Stimulated activated CD4-positive, alpha-beta T cell treated with anti-CD3 and anti-CD28 coated beads, Interleukin-1b, Interleukin-23, amount 100 ng/mL, for 24 hours (primary cell): ENCODE results near the gene UMAD1.
"Not testable (repeated sequence)": the region's sequence is repeated elsewhere in the genome, so short reads cannot be mapped to it uniquely, and the experiment has no call there.

Experiments used
- DNase-seq, 4 experiments: peaks; one replicate each; pipeline ENCODE4 v3.0.0-alpha.2; 2020; ENCODE audit warnings: low read depth in 4 of 4, low spot score in 1 of 4

The UMAD1 gene

DNA sequence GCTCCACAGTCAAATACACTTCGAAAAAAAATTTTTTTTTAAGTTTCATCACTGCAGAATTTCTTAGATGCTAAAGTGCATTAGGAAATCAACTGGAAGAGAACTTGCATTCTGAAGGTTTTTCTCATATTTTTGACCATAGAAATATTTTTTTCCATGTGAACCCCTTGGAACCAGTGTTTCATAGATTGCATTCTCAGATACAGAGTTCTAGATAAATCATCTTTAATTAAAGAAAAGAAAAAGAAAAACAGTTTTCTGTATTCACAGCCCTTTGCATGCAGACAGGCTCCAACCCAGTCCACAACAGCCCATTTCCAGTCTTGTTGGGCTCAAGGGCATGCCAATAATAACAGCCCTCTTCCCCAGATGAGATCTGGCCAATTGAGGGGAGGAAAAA, 153.4 kb downstream of the UMAD1 start:
- DNase-seq: no peak

DNA sequence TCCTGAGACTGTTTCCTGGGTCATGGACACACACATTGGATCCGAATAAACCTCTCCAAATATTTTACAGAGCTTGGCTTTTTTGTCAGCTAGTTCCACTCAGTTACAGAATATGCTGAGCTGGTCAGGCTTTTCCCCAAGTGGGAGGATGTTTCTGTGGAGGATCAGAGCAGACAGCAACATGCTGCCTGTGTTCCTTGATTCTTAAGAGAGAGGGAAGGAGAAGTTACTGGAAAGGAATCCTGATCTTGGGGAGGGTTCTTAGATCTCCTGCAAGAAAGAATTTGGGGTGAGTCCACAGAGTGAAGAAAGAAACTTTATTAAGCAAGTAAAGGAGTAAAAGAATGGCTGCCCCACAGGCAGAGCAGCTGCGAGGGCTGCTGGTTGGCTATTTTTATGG, 154.7 kb downstream of the UMAD1 start:
- DNase-seq: no peak

DNA sequence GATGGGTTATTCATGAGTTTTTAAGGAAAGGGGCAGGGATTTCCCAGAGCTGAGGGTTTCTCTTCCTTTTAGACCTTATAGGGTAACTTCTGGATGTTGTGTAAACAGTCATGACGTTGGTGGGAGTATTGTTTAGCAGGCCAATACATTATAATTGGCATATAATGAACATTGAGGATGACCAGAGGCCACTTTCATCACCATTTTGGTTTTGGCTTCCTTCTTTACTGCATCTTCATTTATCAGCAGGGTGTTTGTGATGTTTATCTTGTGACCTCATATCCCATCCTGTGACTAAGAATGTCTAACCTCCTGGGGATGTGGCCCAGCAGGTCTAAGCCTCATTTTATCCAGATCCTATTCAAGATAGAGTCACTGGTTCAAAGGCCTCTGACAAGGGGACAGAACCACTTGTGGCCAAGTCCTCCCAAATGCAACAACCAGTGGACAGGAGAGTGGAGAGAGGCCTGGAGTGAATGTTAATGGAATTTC, 155.1 kb downstream of the UMAD1 start:
- no peak for DNase-seq

DNA sequence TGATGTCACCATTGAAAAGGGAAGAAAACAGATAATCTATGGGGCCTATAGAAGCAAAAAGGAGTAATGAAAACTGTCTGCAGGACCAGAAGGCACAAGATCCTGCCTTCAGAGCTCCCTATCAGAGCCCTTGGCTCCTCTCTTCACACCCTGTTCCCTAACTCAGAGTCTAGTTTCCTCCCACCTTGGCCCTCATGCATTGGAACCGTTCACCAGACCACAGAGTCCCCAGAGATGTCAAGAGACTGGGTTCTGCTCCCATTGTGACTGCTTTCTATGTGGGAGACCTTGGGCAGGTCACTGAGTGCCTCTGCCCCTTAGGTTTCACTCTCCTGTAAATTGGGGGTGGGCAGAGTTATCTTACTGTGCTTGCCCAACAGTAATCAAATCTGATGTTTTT, 158.0 kb downstream of the UMAD1 start:
- no peak for DNase-seq

DNA sequence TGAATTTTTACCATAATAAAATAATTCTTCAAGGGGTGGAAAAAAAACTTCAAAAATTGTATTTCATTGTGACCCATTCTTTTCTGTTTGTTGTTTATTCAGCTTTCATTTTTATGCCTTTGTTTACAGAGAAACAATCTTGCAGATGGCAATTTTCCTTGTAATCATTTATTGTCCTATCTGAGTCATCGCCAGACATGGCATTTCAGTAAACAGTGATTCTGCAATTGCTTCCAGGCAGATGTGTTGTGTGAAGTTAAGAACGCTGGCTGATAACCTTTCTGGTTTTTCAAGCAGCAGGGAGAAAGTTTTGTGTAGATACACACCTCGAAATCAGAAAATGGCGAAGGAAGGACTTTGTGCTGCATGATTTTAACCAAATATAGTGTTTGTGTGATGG, 158.6 kb downstream of the UMAD1 start:
- no peak for DNase-seq

DNA sequence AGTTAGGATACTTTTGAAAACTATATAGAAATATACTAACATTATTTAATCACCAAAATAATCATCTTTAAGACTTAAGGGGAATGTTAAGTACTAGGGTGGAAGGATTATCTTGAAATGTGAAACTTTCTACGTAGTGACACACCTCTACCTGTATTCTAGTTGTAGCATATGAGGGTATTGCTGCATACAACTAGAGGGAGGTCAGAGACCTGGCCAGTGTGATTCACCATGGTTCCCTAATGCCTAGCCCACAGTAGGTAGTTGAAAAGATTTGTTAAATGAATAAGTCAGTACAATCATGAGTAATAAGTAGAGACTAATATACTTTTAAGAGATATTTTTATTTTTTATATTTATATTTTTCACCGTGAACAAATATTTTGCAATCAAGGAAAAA, 162.0 kb downstream of the UMAD1 start:
- DNase-seq: no peak

DNA sequence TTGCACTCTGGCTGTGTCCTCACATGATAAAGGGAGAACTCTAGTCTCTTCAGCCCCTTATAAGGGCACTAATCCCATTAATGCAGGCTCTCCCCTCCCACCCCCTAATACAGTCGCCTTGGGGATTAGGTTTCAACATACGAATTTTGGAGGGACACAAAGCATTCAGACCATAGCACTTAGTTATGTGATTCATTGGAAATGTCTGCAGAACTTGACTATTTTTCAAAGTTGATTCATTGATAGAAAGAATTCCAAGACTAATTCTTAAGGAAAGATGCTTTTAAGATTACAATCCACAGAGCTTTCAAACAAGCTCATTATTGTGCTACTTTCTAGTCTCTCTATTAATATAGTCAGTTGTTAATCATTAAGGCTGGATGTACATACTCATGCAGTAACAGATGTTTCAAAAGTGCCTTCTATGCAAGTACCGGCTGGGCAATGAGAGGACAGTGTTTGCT, 163.2 kb downstream of the UMAD1 start:
- no peak for DNase-seq

DNA sequence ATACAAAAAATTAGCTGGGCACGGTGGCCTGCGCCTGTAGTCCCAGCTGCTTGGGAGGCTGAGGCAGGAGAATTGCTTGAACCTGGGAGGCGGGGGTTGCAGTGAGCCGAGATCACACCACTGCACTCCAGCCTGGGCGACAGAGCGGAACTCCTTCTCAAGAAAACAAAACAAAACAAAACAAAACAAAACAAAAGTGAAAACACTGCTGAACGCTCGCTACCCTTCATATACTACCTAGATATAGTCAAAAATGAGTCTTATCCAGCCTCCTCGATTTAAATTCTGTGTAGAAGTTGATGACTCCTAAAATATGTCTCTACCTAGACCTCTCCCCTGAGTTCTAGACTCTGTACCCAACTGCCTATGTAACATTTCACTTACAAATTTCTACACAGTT, 164.3 kb downstream of the UMAD1 start:
- not testable (repeated sequence) for DNase-seq

DNA sequence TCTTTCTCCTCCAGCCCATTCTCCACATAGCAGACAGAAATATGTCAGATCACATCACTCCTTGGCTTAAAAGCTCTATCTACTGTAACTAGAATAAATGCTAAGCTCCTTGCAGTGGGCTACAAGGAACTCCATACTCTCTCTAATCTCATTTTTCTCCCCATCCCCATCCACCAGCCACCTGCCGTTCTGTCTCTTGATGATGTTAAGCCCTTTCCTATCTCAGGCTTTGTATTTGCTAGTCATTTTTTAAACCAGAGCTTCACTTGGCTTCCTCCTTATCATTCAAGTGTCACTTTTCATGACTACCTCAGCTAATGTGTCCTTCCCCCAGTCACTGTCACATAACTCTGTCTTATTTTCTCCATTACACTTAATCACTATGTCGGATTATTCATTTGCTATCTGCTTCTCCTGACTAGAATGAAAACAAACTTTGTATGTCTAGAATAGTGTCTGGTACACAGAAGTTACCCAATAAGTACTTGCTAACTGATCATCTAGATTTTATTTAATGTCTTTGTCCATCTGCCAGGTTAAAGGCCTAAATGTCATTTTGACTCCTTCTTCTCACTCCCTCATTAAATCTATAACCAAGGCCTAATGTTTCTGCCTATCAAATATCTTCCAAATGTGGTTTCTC, 165.1 kb downstream of the UMAD1 start:
- DNase-seq: no peak

DNA sequence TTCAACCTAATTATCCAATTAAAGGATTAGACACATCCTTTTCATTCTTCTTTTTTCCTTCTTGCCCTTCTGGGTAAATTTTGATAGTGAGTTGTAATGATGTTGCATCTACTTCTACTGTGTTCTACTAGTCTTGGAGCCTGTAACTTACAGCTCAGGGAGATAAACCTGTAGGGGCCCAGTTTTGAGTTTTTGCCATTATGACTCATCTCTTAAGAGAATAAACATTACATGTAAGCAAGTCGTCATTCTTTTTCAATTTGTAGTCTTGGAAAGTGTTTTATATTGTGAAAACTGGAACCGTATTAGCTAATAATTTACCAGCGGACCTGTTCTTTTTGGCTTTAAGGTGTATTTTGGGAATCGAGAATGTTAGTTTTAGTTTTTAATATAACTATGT, 167.6 kb downstream of the UMAD1 start:
- no peak for DNase-seq

DNA sequence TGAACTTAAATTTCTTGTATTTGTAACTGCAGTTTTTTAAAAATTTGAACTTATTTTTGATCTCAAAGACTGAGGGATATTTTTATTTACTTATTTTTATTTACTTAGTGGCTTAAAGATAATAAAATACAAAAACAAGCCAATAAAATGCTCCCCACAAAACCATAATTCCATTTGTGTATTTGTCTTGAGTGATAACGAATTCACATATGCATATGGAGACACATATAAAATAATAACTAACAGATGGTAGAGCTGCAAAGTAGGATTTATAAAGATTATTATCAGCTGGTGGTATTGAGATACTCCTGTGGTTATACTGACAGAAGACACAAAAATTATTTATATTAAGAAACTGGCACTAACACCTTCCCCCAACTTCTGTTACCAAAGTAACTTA, 168.1 kb downstream of the UMAD1 start:
- DNase-seq: no peak

DNA sequence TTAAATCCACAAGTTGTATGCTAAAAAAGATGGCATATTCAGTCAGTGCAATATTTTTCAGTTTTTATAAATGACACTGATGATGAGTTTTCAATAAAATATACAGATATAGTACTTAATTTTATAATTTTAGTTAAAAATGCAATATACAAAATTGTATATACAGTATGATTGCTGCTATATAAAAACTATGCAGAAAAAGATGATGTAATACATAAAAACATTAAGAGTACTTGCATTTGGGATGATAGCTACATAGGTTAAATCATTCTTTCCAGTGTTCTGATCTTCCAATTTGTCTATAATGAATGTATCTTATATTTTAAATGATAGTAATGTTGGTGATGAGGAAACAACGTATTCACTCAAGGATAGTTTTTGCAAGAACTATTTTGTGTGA, 169.8 kb downstream of the UMAD1 start:
- DNase-seq: no peak

DNA sequence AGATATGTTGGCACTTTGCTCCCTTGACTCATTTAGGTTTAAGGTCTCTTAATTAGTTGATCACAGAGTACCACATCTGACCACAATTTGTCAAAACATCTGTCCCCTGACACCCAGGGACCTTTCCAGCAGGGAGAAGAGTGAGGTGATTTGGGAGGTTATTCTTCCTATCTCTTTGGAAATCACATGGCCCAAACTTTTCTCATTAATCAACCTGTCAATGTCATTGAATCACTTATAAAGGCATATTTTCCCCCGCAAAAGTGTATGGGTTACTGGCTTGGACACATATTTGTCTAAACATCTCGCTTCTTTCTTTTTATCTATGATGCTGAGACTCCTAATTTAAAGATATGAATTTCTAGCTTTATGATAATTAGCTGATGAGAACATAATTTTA, 170.3 kb downstream of the UMAD1 start:
- DNase-seq: no peak

DNA sequence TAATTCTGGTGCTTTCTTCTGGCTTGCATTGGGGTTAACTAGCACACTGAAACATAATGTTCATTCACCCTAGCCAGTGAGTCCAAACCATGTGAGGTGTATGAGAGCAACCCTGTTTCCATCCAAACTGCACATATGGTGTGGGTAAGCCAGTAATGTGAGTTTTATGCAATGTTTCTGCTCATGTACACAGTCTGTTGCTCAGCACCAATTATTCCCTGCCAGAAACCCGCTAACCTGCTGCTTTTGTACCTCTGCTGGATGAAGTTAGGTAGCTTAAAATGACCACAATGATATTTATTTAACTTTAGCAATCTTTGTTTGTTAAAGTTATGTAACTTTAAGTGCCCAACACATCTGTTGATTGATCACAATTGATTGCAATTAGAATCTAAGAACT, 171.6 kb downstream of the UMAD1 start:
- DNase-seq: no peak

DNA sequence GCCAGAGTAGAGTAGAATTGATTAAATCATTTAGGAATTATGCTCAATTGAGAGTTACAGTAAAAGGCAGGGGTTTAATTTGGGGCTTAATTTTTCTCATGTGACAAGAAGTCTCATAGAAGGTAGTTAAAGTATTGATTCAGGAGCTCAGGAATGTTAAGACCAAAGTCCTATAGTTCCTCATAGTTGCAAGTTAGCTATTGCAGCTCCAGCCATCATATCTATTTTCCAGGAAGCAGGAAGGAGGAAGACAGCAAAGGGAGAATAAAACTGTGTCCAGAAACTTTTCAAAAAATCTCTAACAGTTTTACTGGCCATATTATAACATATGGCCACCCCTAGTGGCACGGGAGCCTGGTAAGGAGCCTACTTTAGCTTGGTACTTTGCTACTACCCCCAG, 174.8 kb downstream of the UMAD1 start:
- no peak for DNase-seq

DNA sequence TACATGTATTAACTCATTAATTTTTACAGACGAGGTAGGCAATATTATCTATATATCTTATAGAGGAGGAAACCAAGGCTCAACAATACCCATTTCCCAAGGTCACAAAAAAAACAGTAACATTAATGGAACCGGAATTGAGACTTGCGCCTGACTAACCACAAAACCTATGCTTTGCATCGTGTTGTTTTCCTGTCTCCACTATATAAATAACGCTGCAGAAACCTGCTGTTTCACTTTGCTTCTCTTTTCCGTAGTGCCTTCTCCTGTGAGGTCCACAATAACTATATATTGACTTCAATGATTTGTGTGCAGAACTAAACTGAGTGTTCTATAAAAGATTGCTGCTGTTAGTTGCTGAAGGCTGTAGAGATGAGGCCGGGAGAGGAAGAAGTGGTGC, 175.5 kb downstream of the UMAD1 start:
- DNase-seq: no peak

DNA sequence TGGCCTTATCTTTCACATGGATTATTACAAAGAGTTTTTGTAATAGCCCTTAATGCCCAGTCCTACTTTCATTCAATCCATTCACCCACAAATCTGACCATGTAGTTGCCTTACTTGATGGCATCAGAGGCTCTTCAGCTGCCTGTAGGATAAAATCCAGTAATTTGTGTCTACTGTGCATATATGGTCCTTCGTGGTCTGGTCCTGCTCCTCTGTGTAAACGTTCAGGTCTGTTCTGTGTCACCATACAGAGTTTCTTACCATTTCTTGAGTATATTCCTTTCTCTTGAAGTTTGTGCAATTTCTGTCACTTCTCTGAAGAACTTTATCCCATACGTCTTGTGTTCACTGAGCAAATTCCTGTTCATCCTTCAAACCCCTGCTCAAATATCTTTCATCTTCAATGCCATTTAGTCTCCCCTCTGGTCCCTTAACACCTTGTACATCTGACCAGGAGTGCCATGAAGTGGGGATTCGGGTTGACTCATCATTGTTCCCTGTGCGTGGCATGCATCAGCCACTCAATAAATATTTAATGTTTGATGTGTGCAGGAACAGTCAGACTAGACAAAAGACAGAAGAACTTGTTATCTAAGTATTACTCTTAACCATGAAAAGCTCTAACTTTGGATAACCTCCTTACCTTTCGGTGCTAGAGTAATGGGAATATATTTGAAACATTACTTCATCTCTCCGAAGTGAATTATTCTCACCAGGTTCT, 176.4 kb downstream of the UMAD1 start:
- no peak for DNase-seq

DNA sequence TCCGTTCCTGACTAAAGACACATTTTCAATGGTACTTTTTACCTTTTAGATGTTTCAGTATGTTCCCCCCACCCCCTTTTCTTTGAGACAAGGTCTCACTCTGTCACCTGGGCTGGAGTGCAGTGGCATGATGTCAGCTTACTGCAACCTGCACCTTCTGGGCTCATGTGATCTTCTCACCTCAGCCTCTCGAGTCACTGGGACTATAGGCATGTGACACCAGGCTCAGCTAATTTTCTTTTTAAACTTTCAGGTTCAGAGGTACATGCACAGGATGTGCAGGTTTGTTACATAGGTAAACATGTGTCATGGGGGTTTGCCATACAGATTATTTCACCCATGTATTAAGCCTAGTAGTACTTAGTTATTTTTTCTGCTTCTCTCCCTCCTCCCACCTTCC, 177.2 kb downstream of the UMAD1 start:
- no peak for DNase-seq

DNA sequence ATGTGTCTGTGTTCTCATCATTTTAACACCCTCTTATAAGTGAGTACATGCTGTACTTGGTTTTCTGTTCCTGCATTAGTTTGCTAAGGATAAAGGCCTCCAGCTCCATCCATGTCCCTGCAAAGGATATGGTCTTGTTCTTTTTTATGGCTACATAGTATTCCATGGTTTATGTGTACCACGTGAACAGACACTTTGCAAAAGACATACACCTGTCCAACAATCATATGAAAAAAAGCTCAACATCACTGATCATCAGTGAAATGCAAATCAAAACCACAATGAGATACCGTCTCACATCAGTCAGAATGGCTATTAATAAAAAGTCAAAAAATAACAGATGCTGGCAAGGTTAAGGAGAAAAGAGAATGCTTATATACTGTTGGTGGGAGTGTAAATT, 177.6 kb downstream of the UMAD1 start:
- DNase-seq: not testable (repeated sequence)

DNA sequence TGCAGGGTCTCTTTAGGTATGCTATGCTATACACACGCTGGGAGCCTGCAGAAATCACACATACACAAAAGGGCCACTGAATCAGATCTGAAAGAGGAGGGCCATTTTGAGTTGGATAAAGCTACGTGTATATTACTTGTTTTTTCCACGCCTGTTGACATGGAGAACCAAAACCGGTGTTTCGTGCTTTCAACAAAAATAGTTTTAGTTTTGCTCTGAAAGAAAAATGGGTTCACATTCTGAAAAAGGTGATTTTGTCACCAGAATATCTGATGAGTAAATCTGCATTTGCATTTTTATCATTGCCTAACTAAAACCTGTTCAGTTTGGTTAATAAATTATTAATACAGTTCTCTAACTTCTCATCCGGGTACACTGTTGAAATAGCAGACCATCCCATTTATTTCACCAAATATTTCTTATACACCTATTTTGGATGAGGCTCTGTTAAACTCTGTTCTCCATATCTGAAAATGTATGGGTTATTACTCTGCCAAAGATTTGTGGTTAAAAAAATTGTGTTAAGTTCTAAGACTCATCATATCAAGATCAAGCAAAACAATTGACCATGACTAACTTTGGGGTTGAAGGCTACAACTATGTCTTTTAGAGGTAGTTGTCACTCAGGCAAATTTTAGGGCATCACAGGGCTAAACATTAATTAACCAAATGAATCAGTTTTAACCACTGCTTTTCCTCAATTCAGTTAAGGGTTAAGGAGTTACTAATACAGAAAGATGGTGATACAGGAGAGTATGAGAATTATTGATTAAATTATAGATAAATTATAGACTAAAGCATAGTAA, 179.1 kb downstream of the UMAD1 start:
- DNase-seq: no peak

DNA sequence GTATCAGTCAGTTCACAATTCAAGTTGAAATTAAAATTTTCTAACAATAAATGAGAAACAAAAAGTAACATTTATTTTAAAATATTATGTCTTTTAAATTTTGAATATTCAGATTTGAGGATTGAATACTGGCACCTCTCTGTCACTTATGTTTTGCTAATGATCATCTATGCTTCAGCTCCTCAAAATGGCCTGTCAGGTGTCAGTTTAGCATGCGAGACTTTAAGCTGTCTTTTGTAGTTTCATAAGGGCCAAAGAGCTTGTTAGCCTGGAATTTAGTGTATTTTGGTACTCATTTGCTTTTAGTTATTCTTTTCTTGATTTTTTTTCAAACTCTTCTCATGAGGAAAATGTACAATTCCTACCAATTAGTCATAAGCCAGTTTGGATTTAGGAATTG, 179.9 kb downstream of the UMAD1 start:
- DNase-seq: no peak

DNA sequence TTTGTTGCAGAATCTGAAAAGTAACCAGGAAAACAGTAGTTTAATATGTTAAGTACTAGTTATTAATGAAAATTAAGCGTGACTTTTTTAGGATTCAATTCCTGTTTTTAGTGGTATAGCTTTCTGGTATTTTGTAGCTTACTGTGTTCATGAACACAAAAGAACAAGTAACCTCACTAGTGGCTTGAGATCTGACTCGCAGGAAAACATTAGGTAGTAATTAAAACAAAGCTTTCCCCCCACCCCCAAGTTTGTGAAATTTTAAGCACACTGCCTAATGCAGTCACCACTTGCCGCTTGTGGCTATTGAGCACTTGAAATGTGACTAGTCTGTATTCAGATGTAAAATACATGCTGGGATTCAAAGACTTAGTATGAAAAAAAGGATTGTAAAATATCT, 180.4 kb downstream of the UMAD1 start:
- no peak for DNase-seq
